Body of pancreas (tissue), 4 donors: ENCODE data around the gene MOBP.

Experiments used
- POLR2A ChIP-seq, 3 donors: fragments of 450-650 bp; IDR thresholded peaks; one replicate each; pipeline ENCODE4 v1.6.1; 2016; ENCODE audit warnings: antibody characterized with exemption in 3 of 3, mild to moderate bottlenecking in 2 of 3
- TF ChIP-seq, protein P1 (sequence below), 7 experiments: fragments of 450-650 bp in 4 of 7; fragments of 200-600 bp in 3 of 7; sonication (generic) in 3 of 7; IDR thresholded peaks; one replicate each; pipeline ENCODE4 v1.5.1; 2016 to 2019; ENCODE audit warnings: antibody characterized with exemption in 7 of 7

DNA sequence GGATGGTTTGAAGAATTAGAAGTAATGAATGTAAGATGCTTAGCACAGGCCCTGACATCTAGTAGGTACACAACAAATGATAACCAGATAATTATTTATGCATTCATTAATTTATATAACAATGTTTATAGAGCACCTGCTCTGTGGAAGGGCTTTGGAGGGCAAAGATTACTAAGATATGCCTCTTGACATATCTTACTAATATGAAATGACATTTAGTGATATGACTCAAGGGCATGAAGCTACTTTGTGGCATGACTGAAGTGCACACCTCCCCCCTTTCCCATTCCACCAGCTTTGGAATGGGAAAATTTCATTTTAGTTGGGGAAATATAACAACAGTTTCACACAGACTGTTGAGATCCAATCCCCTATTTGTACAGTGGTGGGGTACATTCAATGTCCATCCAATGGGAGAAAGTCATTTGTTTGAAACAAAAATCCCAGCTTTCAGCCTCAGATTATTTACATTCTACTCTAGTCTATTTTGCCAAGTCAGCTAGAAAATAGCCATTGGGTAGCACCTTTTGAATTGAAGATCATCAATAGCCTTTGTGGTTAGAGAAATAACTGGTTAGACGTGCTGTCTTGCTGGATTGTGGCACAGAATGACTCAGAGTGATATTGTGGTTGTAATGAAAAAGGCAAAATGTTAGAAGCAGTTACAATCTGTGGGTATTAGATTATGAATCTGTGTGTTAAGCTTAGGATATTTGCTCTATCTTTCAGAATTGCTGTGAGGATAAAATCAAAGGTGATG, 72.9 kb downstream of the MOBP start:
- TF ChIP-seq, protein P1, sequence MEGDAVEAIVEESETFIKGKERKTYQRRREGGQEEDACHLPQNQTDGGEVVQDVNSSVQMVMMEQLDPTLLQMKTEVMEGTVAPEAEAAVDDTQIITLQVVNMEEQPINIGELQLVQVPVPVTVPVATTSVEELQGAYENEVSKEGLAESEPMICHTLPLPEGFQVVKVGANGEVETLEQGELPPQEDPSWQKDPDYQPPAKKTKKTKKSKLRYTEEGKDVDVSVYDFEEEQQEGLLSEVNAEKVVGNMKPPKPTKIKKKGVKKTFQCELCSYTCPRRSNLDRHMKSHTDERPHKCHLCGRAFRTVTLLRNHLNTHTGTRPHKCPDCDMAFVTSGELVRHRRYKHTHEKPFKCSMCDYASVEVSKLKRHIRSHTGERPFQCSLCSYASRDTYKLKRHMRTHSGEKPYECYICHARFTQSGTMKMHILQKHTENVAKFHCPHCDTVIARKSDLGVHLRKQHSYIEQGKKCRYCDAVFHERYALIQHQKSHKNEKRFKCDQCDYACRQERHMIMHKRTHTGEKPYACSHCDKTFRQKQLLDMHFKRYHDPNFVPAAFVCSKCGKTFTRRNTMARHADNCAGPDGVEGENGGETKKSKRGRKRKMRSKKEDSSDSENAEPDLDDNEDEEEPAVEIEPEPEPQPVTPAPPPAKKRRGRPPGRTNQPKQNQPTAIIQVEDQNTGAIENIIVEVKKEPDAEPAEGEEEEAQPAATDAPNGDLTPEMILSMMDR (IDR thresholded peaks at IDR 0.05): no peak
- TF ChIP-seq POLR2A (IDR thresholded peaks at IDR 0.05): no peak
